ENCODE results near the gene CEP290. TPM values are rescaled to one million over a fixed set of nuclear protein-coding genes. Genes with fewer than 3 reads are reported as not detected.

The CEP290 gene
- total RNA-seq, 1 experiment from 2014 or later, result 9.6 TPM

DNA sequence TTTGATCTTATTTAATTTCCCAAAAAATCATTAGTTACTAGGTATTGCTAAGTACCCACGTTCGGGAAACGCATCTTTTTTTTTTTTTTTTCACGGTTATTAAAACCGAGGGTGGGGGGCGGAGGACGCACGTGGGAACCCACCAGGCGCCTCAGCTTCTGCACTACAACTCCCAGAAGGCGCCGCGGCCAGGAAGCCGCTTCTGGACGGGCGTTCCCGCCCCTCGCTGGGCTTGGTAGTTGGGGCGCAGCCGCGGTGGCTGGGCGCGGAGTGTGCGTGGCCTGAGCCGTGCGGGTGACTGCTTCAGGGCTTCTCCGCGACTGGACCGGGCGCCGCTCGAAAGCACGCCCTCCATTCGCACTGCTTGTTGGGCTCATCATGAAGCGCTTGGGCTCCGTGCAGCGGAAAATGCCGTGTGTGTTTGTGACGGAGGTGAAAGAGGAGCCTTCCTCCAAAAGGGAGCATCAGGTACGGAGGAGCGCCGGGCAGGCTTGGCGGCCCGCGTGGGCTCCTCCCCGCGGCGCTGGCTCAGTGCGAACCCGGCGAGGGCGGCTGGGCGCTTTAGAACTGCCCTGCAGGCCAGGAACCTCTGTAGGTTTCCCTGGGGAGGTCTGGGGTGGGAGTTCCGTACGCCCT lies 106.5 kb downstream of the CEP290 start:
- ATAC-seq (peak; percentile 99), DNase-seq (ENCODE audit: low spot score) (peak; percentile 86)
- H3K27me3 Mint-ChIP-seq (ENCODE audit: low read depth), result no peaks in the 10 kb centered on the region
- peak overlapping the region; percentile 91 for H3K27ac Mint-ChIP-seq
- peaks cover 16% of the 10 kb centered on the region for H3K9me3 Mint-ChIP-seq
- peak overlapping the region; percentile 97 for H3K4me3 Mint-ChIP-seq
- POLR2A ChIA-PET, result interaction anchor here (0.7 to 0.9 kb wide), 2 partner anchors 12 to 1450 kb away, joined by 3 read pairs; no protein-coding TSS in a partner anchor
- CTCF ChIA-PET, result no interaction called here
- H3K4me1 Mint-ChIP-seq, result peaks cover 38% of the 10 kb centered on the region
- peaks cover 12% of the 10 kb centered on the region for H3K36me3 Mint-ChIP-seq
- TF ChIP-seq, protein P1, sequence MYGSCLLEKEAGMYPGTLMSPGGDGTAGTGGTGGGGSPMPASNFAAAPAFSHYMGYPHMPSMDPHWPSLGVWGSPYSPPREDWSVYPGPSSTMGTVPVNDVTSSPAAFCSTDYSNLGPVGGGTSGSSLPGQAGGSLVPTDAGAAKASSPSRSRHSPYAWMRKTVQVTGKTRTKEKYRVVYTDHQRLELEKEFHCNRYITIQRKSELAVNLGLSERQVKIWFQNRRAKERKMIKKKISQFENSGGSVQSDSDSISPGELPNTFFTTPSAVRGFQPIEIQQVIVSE (CRISPR knock-in tag; IDR thresholded peaks at IDR 0.05; ENCODE audit: borderline replicate concordance), result no peak
- no peak for TF ChIP-seq TCF7 (CRISPR knock-in tag; IDR thresholded peaks at IDR 0.05; ENCODE audit: low read depth)
- TF ChIP-seq ZNF138 (CRISPR knock-in tag; conservative IDR thresholded peaks at IDR 0.05), result 0 out of 2 replicates have a peak, but pooled peaks have one; percentile 67
- TF ChIP-seq, protein P2, sequence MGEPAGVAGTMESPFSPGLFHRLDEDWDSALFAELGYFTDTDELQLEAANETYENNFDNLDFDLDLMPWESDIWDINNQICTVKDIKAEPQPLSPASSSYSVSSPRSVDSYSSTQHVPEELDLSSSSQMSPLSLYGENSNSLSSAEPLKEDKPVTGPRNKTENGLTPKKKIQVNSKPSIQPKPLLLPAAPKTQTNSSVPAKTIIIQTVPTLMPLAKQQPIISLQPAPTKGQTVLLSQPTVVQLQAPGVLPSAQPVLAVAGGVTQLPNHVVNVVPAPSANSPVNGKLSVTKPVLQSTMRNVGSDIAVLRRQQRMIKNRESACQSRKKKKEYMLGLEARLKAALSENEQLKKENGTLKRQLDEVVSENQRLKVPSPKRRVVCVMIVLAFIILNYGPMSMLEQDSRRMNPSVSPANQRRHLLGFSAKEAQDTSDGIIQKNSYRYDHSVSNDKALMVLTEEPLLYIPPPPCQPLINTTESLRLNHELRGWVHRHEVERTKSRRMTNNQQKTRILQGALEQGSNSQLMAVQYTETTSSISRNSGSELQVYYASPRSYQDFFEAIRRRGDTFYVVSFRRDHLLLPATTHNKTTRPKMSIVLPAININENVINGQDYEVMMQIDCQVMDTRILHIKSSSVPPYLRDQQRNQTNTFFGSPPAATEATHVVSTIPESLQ (CRISPR knock-in tag; IDR thresholded peaks at IDR 0.05), result no peak
- TF ChIP-seq, protein P3, sequence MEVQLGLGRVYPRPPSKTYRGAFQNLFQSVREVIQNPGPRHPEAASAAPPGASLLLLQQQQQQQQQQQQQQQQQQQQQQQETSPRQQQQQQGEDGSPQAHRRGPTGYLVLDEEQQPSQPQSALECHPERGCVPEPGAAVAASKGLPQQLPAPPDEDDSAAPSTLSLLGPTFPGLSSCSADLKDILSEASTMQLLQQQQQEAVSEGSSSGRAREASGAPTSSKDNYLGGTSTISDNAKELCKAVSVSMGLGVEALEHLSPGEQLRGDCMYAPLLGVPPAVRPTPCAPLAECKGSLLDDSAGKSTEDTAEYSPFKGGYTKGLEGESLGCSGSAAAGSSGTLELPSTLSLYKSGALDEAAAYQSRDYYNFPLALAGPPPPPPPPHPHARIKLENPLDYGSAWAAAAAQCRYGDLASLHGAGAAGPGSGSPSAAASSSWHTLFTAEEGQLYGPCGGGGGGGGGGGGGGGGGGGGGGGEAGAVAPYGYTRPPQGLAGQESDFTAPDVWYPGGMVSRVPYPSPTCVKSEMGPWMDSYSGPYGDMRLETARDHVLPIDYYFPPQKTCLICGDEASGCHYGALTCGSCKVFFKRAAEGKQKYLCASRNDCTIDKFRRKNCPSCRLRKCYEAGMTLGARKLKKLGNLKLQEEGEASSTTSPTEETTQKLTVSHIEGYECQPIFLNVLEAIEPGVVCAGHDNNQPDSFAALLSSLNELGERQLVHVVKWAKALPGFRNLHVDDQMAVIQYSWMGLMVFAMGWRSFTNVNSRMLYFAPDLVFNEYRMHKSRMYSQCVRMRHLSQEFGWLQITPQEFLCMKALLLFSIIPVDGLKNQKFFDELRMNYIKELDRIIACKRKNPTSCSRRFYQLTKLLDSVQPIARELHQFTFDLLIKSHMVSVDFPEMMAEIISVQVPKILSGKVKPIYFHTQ (CRISPR knock-in tag; IDR thresholded peaks at IDR 0.05), result no peak
- TF ChIP-seq, protein P4, sequence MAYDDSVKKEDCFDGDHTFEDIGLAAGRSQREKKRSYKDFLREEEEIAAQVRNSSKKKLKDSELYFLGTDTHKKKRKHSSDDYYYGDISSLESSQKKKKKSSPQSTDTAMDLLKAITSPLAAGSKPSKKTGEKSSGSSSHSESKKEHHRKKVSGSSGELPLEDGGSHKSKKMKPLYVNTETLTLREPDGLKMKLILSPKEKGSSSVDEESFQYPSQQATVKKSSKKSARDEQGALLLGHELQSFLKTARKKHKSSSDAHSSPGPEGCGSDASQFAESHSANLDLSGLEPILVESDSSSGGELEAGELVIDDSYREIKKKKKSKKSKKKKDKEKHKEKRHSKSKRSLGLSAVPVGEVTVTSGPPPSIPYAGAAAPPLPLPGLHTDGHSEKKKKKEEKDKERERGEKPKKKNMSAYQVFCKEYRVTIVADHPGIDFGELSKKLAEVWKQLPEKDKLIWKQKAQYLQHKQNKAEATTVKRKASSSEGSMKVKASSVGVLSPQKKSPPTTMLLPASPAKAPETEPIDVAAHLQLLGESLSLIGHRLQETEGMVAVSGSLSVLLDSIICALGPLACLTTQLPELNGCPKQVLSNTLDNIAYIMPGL (CRISPR knock-in tag; IDR thresholded peaks at IDR 0.05), result peak; percentile 38; the same call in 1 of the 2 replicates
- TF ChIP-seq, protein P5, sequence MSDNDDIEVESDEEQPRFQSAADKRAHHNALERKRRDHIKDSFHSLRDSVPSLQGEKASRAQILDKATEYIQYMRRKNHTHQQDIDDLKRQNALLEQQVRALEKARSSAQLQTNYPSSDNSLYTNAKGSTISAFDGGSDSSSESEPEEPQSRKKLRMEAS (CRISPR knock-in tag; IDR thresholded peaks at IDR 0.05), result peak; percentile 86
- TF ChIP-seq TEAD1 (CRISPR knock-in tag; IDR thresholded peaks at IDR 0.05), result 0 out of 2 replicates have a peak, but pooled peaks have one; percentile 33
- TF ChIP-seq NFE2L1 (CRISPR knock-in tag; IDR thresholded peaks at IDR 0.05), result 0 out of 2 replicates have a peak, but pooled peaks have one; percentile 58
- TF ChIP-seq GTF2I (CRISPR knock-in tag; conservative IDR thresholded peaks at IDR 0.05), result no peak
- peak; percentile 77 for TF ChIP-seq SP1 (CRISPR knock-in tag; conservative IDR thresholded peaks at IDR 0.05)
- no peak for TF ChIP-seq OVOL2 (CRISPR knock-in tag; IDR thresholded peaks at IDR 0.05; ENCODE audit: borderline replicate concordance)
- no peak for TF ChIP-seq ZNF263 (CRISPR knock-in tag; IDR thresholded peaks at IDR 0.05; ENCODE audit: low read depth)
- TF ChIP-seq ZBTB21 (CRISPR knock-in tag; IDR thresholded peaks at IDR 0.05; ENCODE audit: borderline replicate concordance), result peak; percentile 85
- TF ChIP-seq NR1H2 (CRISPR knock-in tag; IDR thresholded peaks at IDR 0.05), result no peak
- no peak for TF ChIP-seq ZNF317 (CRISPR knock-in tag; IDR thresholded peaks at IDR 0.05; ENCODE audit: borderline replicate concordance, low read depth)
- no peak for TF ChIP-seq FOXJ3 (CRISPR knock-in tag; IDR thresholded peaks at IDR 0.05; ENCODE audit: borderline replicate concordance)
- TF ChIP-seq, protein P6, sequence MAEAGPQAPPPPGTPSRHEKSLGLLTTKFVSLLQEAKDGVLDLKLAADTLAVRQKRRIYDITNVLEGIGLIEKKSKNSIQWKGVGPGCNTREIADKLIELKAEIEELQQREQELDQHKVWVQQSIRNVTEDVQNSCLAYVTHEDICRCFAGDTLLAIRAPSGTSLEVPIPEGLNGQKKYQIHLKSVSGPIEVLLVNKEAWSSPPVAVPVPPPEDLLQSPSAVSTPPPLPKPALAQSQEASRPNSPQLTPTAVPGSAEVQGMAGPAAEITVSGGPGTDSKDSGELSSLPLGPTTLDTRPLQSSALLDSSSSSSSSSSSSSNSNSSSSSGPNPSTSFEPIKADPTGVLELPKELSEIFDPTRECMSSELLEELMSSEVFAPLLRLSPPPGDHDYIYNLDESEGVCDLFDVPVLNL (CRISPR knock-in tag; IDR thresholded peaks at IDR 0.05; ENCODE audit: borderline replicate concordance, low read depth), result no peak
- peak; percentile 33; the same call in 1 of the 2 replicates for TF ChIP-seq ZNF416 (CRISPR knock-in tag; IDR thresholded peaks at IDR 0.05)
- TF ChIP-seq, protein P7, sequence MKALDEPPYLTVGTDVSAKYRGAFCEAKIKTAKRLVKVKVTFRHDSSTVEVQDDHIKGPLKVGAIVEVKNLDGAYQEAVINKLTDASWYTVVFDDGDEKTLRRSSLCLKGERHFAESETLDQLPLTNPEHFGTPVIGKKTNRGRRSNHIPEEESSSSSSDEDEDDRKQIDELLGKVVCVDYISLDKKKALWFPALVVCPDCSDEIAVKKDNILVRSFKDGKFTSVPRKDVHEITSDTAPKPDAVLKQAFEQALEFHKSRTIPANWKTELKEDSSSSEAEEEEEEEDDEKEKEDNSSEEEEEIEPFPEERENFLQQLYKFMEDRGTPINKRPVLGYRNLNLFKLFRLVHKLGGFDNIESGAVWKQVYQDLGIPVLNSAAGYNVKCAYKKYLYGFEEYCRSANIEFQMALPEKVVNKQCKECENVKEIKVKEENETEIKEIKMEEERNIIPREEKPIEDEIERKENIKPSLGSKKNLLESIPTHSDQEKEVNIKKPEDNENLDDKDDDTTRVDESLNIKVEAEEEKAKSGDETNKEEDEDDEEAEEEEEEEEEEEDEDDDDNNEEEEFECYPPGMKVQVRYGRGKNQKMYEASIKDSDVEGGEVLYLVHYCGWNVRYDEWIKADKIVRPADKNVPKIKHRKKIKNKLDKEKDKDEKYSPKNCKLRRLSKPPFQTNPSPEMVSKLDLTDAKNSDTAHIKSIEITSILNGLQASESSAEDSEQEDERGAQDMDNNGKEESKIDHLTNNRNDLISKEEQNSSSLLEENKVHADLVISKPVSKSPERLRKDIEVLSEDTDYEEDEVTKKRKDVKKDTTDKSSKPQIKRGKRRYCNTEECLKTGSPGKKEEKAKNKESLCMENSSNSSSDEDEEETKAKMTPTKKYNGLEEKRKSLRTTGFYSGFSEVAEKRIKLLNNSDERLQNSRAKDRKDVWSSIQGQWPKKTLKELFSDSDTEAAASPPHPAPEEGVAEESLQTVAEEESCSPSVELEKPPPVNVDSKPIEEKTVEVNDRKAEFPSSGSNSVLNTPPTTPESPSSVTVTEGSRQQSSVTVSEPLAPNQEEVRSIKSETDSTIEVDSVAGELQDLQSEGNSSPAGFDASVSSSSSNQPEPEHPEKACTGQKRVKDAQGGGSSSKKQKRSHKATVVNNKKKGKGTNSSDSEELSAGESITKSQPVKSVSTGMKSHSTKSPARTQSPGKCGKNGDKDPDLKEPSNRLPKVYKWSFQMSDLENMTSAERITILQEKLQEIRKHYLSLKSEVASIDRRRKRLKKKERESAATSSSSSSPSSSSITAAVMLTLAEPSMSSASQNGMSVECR (CRISPR knock-in tag; IDR thresholded peaks at IDR 0.05; ENCODE audit: borderline replicate concordance), result peak; percentile 90; the same call in 1 of the 2 replicates
- TF ChIP-seq ZNF232 (CRISPR knock-in tag; IDR thresholded peaks at IDR 0.05), result peak; percentile 44; the same call in 1 of the 2 replicates
- TF ChIP-seq, protein P8, sequence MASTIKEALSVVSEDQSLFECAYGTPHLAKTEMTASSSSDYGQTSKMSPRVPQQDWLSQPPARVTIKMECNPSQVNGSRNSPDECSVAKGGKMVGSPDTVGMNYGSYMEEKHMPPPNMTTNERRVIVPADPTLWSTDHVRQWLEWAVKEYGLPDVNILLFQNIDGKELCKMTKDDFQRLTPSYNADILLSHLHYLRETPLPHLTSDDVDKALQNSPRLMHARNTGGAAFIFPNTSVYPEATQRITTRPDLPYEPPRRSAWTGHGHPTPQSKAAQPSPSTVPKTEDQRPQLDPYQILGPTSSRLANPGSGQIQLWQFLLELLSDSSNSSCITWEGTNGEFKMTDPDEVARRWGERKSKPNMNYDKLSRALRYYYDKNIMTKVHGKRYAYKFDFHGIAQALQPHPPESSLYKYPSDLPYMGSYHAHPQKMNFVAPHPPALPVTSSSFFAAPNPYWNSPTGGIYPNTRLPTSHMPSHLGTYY (CRISPR knock-in tag; IDR thresholded peaks at IDR 0.05), result no peak

All from WTC11 (cell line).